Stimulated activated CD8-positive, alpha-beta memory T cell treated with anti-CD3 and anti-CD28 coated beads, Interleukin-15, amount 100 ng/mL, for 4 hours (primary cell): Measurements from ENCODE around the gene POU5F1.

ENCODE experiments used
- DNase-seq, 2 donors: peaks; one replicate each; pipeline ENCODE4 v3.0.0-alpha.2; 2020; ENCODE audit warnings: low read depth in 2 of 2

The POU5F1 gene

DNA sequence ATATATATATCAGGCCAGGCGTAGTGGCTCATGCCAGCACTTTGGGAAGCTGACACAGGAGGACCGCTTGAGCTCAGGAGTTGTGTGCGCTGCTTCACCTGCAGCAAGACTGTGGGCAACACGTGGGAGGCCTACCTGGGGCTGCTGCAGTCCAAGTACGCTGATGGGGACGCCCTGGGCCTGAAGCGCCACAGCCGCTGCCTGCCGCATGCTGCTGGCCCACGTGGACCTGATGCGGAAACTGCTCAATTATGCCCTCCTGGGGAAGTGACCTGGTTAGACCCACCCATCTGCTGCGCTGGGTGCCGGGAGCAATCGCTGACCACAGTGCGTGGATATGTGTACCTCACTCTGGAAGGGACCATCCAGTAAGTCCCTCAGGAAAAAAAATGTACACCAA, 29.8 kb downstream of the POU5F1 start:
- no peak for DNase-seq

DNA sequence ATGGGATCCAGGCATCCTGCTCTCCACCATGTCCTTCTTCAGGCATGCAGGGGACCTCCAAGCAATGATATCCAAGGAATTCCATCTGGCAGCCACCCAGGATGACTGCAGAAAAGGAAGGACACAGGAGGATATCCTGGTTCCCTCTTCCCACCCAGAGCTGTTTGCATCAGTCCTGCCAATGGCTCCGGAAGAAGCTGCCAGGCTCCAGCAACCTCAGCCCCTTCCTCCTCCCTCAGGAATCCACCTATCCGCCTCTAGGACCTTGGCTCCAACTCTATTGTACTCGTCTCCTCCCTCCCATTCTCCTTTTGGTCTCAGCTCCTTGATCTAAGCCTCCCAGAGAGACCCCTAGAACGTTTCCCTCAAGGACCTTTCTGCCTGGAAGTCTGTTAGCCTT, 30.9 kb downstream of the POU5F1 start:
- no peak for DNase-seq

DNA sequence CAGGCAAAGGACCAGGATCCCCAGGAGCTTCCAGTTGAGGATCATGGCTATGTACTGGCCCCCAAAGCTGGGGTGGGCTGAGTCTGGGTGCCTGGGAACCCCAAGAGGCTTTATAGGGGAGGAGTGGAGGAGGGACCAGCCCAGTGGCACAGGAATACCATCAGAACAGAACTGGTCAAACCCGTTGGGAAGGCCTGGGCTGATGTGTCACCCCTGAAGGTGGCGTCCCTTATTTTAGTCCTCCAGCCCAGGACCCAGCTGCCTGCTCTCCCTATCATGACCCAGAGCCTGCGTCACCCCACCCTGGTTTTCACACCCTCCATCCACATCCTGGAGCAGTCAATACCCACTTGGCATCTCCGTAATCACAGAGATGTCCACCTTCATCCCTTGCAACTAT, 31.5 kb downstream of the POU5F1 start, which contains the start of gene PSORS1C2:
TSS of gene PSORS1C2 (minus strand) at position 85 of the 400 bp plus-strand sequence. CDS start at position 45, 40 bp downstream.
- DNase-seq: no peak

DNA sequence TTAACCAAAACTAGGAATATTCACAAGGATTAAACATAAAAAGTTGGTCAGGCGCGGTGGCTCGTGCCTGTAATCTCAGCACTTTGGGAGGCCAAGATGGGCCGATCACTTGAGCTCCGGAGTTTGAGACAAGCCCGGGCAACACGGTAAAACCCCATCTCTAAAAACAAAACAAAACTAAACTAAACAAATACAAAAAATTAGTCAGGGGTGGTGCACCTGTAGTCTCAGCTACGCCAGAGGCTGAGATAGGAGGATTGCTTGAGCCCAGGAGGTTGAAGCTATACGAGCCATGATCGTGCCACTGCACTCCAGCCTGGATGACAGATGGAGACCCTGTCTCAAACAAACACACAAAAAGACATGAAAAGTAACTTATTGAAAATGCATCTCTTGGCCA, 34.8 kb downstream of the POU5F1 start:
- no peak for DNase-seq

DNA sequence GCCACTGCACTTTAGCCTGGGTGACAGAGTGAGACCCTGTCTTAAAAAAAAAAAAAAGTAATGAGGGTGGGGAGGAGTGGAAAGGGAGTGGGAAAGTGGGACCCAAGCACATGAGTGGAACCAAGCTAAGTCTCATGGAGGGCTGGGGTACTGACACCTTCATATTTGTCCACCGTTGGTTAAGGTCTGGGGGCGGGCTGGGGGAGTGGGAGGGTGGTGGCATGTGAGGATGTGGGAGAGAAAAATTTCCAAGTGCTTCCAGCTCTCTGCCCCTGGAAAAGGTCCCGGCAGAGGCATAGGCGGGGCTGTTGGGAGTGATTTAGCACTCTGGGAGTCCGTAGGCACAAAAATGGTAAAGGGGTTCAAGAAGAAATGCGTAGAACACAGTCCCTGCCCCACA, 37.7 kb downstream of the POU5F1 start:
- DNase-seq: no peak

DNA sequence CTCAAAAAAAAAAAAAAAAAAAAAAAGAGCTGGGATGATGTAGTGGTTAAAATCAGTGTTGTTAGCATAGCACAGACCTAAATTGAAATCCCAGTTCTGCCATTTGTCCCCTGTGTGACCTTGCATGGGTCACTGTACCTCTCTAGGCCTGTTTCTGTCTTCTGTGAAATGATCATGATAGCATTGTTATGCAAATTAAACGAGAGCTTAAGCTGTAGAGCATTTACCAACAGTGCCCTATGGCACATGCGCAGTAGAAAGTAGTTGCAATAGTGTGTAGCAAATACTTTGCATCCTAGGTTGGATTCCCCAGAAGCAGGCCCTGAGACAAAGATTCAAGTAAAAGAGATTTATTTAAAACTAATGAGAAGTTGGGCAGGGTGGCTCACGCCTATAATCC, 38.9 kb downstream of the POU5F1 start:
- DNase-seq: no peak

DNA sequence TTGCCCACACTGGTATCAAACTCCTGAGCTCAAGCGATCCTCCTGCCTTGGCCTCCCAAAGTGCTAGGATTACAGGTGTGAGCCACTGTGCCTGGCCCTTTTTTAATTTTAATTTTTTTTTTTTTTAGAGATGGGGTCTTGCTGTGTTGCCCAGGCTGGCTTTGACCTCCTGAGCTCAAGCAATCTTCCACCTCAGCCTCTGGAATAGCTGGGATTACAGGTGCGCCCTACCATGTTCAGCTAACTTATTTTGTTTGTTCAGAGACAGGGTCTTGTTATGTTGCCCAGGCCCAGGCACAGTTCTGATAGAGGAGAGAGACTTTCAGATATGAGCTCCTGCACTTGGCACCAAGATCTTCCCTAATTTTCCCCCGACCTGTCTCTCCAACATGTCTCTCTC, 39.7 kb downstream of the POU5F1 start:
- DNase-seq: no peak

DNA sequence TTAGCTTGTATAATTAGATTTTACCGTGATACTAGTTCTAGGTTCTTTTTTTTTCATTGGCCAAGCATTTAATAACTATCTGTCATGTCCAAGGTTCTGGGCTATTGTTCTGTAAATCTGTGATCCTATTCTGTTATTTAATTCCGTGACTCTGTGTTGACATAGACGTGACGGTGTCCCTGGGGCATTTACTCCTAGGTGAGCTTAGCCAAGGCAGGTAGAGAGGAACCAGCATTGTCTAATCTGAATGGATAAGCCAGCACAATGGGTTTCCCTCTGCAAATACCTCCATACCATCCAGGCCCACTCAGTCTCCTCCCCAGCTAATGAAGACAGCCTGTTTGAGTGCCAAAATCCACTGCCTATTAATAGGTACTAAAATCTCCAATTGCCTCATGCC, 41.4 kb downstream of the POU5F1 start:
- no peak for DNase-seq

DNA sequence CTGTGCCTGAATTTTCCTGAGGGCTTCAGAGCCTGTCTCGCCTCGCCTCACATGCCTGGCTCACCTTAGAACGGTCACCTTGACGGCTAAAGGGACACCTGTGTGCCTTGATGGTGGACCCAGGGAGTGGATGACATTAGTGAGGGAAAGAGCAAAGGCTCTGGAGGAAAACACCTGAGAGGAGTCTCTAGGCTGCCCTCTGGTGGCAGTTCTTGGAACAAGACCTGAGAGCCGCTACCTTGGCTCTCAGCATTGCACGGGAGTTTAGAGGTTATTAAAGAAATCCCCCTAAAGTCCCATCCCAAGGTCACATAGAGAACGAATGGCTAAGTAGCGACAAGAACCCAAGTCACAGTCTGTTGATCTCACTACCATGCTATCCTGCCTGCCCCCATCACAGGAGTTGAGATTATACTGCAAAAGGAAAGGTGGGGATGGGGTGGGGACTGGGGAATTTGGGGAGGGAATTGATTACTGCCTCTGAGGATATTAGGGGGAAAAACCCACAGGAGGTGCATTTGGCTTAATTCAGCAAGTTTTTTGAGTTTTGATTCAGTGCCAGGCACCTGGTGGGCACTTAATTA, 42.3 kb downstream of the POU5F1 start:
- DNase-seq: peak; percentile 19 to 48

DNA sequence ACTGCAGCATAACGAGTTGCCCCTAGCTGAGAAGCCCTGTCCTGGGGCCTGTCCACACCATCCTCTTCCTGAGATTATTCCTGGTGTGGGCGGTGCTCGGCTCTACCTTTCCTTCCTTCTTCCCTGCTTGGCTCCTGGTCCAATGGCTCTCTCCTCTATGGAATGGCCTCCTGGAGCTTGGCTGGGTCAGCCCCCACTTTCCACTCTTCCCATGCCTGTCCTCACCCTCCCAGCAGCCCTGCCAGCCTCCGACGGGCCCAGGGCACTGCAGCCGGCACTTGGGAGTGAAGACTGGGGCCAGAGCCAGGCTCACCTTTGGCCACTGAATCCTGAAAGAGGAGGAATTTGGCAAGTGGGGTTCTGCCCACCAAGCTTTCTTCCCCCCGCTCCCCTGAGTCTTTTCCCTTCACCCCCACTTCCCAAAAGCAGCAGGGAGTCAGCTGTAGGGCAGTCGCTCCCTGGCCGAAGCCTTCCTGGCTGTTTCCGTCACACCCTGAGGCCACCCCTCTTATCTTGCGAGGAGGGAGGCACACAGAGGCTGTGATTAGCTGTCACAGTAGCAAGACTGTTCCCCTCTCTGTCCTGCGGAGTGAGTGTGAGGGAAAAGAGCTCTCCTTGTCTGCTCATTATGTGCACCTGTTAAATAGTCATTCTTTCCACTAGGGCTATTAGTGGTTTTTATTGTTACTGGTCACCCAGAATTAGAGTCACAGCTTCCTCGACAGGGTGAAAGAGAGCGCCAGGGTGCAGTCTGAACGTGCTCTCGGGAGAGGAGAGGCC, 43.9 kb downstream of the POU5F1 start:
- DNase-seq: no peak

DNA sequence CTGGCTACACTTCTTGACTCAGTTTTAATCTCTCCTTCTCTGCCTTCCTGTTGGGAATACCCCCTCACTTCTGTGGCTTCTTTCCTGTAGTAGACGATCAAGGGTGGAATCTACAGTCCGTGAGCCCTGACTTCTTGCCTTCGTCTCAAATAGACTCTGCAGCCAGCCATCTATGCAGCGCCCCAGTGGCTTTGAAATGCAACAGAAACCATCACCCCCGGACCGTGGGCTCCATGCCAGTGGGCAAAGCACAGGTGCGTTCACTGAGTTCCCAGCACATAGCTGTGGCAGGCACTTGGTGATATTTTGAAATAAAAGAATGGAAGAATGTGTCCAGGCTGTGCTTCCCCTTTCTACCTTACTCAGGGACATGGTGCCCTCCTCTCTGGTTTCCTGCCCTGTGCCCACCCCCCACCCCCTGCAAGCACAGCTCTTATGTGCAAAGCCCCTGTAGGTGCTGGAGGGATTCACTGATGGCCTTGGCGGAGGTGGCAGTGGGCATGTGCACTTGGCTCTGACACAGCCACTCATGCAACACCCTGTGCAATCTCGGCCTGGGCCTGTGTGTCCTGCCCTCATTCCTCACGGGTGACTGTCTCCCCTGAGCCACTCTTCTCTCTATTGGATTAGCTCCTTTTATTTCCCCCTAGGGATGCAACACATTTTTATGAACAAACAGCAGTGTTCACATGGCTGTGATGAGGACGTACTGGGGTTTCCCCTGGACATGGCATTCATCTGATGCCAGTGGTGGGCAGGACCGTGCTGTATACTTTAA, 44.7 kb downstream of the POU5F1 start:
- DNase-seq: no peak

DNA sequence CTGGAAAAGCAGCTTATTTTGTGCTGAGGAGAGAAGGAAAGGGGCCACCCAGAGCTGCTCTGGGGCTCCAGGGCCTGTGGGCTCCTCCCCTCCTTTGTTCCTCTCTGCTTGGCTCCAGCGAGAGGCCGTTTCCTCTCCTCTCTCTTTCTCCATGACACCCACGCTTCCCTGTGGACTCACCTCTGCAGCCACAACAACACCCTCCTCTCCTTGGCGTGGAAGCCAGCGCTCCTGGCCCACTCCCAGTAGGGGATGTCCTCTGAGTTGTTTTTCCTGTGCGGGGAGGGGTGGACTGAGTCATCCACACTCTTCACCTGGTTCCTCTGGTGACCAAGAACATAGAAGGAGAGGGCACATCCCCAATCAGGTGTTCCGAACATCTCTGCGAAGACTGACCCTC, 45.3 kb downstream of the POU5F1 start:
- DNase-seq: no peak

DNA sequence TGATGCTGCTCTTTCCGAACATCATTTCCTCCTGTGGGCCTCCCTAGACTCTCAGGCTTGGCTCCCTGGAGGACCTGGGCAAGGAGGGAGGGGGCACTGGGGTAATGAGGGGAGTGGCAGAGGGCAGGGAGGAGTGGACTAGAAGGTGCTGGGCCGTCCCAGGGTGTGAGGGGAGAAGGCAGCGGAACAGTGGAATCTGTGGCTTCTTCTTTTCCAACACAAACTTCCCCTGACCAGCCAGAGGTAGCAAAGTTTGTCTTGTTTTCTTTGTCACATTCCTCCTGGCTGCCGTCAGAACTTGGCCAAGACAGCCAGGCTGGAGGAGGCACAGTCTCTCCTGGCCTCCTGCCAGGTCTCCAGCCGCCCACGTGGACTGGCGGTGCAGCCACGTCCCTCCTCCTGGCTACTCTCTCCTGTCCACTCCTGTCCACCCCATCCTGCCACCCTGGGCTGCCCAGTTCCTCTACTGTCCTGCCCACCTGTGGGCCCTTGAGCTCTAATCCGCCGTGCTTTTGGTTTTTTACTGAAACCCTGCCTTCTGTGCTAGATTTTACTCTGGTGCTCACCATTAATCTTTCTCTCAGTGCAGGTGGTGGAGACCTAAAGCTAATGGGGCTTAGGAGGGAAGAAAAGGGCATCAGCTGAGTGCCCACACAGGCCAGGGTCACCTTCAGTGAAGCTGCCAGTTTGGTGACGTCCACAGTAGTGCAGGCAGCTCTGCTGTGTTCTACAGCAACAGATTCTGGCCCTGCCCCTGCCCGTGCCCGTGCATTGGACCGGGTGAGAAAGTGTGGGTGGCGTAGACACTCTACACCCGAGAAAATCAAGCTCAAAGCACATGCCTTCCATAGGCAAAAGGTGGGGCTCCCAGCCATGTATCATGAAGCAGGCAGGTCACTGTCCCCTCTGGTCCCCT, 47.4 kb downstream of the POU5F1 start:
- no peak for DNase-seq

DNA sequence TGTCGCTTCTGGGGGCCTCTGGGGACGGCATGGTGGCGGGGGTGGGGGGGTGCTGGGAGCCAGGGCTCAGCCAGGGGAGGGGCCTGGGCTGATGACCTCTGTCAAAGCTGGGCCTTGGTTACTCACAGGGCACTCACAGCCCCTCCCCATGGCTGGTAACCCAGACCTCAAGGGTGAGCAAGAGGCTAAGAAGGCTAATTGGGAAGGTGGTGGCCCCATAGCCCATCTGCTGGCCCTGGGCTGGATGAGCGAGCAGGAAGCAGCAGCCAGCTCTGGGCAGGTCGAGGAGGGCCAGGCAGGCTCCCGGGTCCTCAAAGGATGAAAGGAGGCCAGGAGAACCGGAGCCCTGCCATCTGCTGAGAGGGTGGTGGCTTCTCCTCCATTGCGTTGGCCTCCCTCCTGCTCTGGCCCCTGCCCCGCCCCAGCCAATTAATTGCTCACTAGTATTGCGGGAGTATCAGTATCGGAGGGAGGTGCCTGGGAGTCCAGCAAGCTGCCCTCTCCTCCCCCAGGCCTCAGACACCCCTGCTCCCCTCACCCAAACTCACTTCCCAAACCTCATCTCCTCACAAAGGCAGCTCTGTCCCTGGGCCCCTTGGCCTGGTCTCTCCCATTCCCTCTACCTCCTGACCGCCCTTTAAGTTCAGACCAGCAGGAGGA, 49.2 kb downstream of the POU5F1 start:
- DNase-seq: no peak

DNA sequence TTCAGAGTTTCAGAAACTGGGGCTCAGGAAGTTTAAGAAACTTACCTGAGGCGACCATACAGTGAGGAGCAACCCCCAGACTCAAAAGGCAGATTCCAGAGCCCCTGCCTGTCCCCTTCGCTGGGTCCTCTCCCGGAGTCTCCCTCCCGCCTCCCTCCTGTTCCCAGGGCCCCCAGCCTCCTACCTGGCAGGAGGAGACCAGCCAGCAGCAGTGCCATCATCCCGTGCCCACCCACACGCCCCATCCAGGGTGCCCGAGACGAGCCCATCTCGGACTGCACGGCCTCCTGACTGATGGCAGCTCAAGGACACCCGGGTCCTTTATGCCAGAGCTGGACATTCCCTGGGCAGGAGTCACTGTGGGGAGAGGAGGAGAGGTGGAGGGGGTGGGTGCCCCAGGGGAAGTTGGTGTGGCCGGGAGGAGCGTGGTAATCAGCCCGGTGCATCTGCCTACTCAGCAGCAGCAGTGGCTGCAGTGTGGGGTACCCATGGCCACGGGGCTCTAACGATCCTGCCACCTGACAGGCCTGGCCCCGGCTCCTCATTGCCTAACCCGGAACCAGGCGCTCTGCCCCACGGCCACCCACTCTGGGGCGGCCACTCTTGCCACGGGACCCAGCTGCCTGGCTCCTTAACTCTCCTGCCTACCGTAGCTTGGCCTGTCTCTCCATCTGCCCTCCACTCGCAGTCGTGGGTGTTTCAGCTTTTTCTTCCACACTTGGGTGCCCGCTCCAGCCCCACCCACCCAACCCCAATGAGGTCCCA, 50.1 kb downstream of the POU5F1 start, which contains the start of gene CDSN:
TSS of gene CDSN (minus strand) at position 296 of the 765 bp plus-strand sequence. CDS start at position 269, 27 bp downstream.
- DNase-seq: no peak

DNA sequence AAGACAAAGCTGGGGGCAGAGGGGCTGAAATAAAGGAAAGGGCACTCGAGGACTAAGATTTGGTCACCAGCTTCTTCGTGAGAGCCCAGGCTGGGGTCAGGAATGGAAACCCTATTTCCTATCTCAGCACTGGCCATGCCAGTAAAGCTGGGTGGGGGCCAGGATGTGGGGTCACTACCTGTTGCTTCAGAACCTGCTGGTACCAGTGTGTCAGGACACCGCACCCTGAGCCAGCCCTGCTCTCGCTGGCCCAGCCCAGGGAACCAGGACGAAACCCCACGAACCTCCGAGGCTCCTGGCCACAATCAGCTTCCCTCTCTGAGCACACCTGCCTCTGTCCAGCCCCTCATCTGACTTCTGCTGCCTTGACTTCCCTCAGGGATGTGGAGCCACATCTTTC, 52.3 kb downstream of the POU5F1 start:
- no peak for DNase-seq

DNA sequence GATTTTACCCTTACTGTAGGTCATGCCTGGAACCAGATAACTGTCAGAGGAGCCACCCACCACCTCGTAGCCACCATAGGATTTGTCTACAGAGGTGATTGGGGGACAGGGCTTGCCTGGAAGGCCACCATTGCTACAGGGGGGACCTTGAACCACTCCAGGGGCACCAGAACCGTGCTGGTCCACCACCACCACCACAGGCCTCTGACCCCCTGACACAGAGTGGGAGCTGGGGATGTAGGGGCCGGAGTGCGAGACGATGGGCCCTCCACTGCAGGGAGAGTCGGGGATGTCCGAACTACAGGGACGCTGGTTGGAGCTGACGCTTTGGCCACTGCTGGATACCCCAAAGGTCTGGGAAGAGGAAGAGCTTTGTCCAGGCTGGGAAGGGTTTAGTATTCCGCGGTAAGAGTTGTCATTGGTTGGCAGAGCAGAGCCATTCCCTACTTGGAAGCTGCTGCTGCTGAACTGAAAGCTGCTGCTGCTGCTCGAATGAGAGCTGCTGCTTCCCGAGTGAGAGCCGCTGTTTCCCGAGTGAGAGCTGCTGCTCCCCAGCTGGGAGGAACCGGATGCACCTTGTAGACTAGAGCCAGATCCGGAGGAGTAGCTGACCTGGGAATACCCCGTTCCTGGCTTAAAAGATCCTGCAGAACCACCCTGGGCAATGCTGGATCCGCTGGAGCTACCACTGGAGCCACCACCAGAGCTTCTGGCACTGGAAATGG, 53.7 kb downstream of the POU5F1 start:
- no peak for DNase-seq

DNA sequence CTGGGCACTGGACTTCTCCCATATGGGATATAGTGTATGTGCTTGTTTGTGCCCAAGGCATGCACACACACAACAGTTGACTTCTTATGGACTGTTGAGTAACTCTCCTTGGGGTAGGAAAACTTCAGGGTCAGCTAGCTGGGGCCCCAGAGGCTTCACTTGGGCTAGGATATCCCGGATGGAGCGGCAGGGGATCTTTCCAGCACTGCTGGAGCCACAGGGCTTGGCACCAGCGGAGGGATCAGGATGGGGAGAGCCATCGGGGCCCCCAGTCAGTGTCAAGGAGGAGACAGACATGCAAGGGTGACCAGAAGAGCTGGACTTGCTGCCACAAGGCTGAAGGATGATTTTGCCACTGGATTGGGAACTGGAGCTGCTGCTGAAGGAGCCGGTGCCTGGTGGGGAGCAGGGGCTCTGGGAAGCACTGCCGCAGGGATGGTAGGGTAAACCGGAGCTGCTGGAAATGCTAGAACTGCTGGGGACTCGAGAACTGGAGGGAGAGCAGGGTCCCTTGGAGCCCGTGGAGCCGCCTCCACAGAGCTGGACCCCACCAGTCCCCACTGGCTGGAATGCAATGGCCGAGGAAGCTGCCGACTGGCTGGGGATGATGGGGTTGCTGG, 54.4 kb downstream of the POU5F1 start:
- no peak for DNase-seq
